ENCODE measurements around the gene MAN1A1. TPM values are rescaled to one million over a fixed set of nuclear protein-coding genes. Genes with fewer than 3 reads are reported as not detected.

MAN1A1 gene
- total RNA-seq, 3 donors from 2014 or later: 45.1 to 74.2 (median 66.4) TPM

DNA sequence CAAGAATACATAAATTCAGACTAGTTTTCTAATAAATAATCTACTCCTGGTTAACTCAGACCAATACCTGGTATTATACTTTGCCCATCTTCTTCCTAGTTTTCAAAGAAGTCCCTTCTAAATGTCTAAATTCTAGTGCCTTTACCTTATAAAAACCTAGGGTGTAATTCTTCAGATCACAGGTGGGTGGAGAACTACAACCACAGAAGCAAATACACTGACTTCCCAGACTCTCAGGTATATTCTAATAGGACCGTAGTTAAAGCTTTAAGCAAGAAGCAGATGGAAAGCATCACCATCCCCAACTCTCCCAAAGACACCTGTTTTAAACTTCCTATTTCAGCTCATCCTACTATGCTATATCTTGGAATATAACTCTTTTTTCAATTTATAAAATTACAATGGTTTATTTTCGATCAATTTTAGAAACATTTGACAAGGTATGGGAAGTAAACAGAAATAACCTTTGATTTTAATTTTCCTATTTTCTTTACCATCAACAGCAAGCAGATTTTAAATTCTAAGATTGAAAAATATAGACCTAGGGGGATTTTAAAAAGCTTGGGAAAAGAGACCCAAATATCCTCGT is 15.8 kb downstream of the MAN1A1 start:
- DNase-seq: no peak
- H3K4me3 ChIP-seq: no peak overlapping the region
- H3K36me3 ChIP-seq (ENCODE audit: low read depth): no peaks in the 10 kb centered on the region
- peak; percentile 75 for ATAC-seq
- H3K4me1 ChIP-seq (ENCODE audit: low read depth): peaks cover 6% of the 10 kb centered on the region
- H3K9me3 ChIP-seq: no peaks in the 10 kb centered on the region
- intact Hi-C loops (cut with DNase I, micrococcal nuclease): no loop called here
- no peak for TF ChIP-seq CTCF (IDR thresholded peaks at IDR 0.05)

GRCh38 chr6:119333063-119333609 is 16.4 kb downstream of the MAN1A1 start:
- ATAC-seq (no peak), DNase-seq (no peak)
- Histone ChIP-seq H3K4me3 (no peak overlapping the region), H3K36me3 (ENCODE audit: low read depth) (no peaks in the 10 kb centered on the region), H3K9me3 (no peaks in the 10 kb centered on the region), H3K4me1 (ENCODE audit: low read depth) (peaks cover 6% of the 10 kb centered on the region)
- intact Hi-C loops (cut with DNase I, micrococcal nuclease): no loop called here
- TF ChIP-seq CTCF (IDR thresholded peaks at IDR 0.05): no peak

- no peak overlapping the region for H3K4me3 ChIP-seq
- ATAC-seq: no peak
- intact Hi-C loops (cut with DNase I, micrococcal nuclease): no loop called here
- no peak for DNase-seq
- no peaks in the 10 kb centered on the region for H3K36me3 ChIP-seq (ENCODE audit: low read depth)
- H3K9me3 ChIP-seq: no peaks in the 10 kb centered on the region
- H3K4me1 ChIP-seq (ENCODE audit: low read depth): peaks cover 6% of the 10 kb centered on the region
- no peak for TF ChIP-seq CTCF (IDR thresholded peaks at IDR 0.05)
These were observed 17.8 kb downstream of the MAN1A1 start for GRCh38 chr6:119331663-119332286.

DNA sequence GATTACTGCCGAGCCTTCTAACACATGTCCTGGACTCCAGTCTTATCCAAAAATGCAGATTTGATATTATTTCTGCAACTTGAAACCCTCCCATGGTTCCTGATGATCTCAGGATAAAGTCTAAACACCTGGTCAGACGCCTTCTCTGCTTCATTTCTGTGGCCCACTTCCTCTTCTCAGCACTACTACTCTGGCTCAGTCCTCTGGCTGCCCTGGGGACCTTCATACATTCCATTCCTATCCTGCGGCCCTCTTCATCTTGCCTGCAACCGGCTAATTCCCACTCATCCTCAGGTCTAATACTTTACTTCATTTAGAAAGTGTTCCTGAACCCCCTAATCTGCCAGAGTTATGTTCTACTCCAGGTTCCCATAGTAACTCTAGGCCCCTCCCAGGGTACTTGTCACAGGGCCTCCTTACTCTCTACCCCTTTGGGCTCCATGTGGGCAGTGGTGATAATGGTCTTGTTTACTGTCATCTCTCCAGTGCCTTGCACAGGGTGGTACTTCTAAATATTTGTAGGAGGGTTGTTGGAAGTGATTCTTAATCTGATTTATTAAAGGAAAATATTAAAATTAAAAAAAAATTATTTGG is 18.9 kb downstream of the MAN1A1 start:
- Histone ChIP-seq H3K4me1 (ENCODE audit: low read depth) (peaks cover 6% of the 10 kb centered on the region), H3K4me3 (no peak overlapping the region), H3K36me3 (ENCODE audit: low read depth) (no peaks in the 10 kb centered on the region), H3K9me3 (no peaks in the 10 kb centered on the region)
- ATAC-seq (no peak), DNase-seq (no peak)
- intact Hi-C loops (cut with DNase I, micrococcal nuclease): no loop called here
- TF ChIP-seq CTCF (IDR thresholded peaks at IDR 0.05): no peak

- Histone ChIP-seq H3K9me3 (no peaks in the 10 kb centered on the region), H3K4me3 (no peak overlapping the region), H3K36me3 (ENCODE audit: low read depth) (no peaks in the 10 kb centered on the region), H3K4me1 (ENCODE audit: low read depth) (peaks cover 2% of the 10 kb centered on the region)
- TF ChIP-seq CTCF (IDR thresholded peaks at IDR 0.05): no peak
- ATAC-seq (no peak), DNase-seq (no peak)
- intact Hi-C loops (cut with DNase I, micrococcal nuclease): no loop called here
These were observed 19.8 kb downstream of the MAN1A1 start for GRCh38 chr6:119329794-119330180.

Data from mucosa of descending colon (tissue), 3 donors.